ENCODE data around the gene NLRP9. TPM values are rescaled to one million over a fixed set of nuclear protein-coding genes. Genes with fewer than 3 reads are reported as not detected.

Gene NLRP9
- total RNA-seq, 1 donor from 2014 or later, result not detected

DNA sequence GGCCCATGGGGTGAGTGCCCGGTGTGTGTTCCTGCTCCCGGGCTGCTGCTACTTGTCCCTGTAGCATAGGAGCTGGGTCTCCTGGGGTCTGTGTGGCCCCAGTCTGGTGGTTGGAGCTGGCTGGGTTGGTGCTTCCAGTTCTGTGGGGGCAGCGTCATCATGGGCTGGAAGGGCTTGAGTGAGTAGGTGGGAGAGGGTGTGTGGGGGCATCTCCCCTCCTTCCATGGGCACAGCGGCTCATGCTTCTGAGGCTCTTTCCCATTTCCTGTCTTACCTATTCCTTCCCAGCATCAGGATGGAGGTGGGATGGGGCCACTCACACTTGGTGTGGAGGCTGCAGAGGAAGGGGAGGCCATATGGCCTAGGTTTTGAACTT is 71.2 kb downstream of the NLRP9 start:
- H3K9me3 ChIP-seq, result no peaks in the 10 kb centered on the region
- DNase-seq (no peak), ATAC-seq (no peak)
- H3K27me3 ChIP-seq, result no peaks in the 10 kb centered on the region
- TF ChIP-seq, protein P1, sequence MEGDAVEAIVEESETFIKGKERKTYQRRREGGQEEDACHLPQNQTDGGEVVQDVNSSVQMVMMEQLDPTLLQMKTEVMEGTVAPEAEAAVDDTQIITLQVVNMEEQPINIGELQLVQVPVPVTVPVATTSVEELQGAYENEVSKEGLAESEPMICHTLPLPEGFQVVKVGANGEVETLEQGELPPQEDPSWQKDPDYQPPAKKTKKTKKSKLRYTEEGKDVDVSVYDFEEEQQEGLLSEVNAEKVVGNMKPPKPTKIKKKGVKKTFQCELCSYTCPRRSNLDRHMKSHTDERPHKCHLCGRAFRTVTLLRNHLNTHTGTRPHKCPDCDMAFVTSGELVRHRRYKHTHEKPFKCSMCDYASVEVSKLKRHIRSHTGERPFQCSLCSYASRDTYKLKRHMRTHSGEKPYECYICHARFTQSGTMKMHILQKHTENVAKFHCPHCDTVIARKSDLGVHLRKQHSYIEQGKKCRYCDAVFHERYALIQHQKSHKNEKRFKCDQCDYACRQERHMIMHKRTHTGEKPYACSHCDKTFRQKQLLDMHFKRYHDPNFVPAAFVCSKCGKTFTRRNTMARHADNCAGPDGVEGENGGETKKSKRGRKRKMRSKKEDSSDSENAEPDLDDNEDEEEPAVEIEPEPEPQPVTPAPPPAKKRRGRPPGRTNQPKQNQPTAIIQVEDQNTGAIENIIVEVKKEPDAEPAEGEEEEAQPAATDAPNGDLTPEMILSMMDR (IDR thresholded peaks at IDR 0.05), result no peak
- no peak overlapping the region for H3K4me3 ChIP-seq
- no peak overlapping the region for H3K27ac ChIP-seq
- intact Hi-C loops (cut with DNase I), result no loop called here
- no peaks in the 10 kb centered on the region for H3K4me1 ChIP-seq
- peaks cover 94% of the 10 kb centered on the region for H3K36me3 ChIP-seq

DNA sequence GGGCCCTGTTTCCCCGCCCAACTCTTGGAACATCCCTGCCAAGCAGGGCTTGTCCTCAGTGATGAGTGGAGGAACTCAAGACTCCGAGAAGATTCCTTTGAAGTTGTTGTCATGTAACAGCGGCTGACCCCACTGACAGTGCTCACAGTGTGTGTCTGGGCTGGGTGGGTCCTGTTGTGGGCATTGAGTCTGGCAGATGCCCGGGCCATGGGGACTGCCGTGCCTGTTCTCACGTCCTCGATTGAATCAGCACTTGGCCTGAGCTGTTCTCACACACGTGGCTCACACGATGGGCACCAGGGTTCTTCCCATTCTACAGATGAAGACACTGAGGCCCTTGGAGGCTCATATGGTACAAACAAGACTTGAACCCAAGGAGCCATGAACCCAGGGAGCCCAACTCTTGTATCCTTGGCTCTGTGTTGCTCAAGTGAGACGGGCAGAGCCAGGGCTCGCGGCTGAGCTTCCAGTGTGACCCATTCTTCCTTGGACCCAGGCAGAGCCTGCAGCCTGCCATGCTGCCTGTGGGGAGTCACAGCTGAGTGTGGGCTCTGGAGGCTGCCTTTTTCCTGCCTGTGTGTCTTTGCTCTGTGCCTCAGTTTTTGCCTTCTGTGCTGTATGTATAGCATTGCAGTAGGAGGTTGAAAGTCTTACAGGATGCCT is 71.7 kb downstream of the NLRP9 start:
- ATAC-seq (no peak), DNase-seq (no peak)
- Histone ChIP-seq H3K27ac (no peak overlapping the region), H3K36me3 (peaks cover 95% of the 10 kb centered on the region), H3K4me3 (no peak overlapping the region), H3K9me3 (no peaks in the 10 kb centered on the region), H3K4me1 (no peaks in the 10 kb centered on the region), H3K27me3 (no peaks in the 10 kb centered on the region)
- TF ChIP-seq, protein P1 (IDR thresholded peaks at IDR 0.05), result no peak
- intact Hi-C loops (cut with DNase I), result no loop called here

DNA sequence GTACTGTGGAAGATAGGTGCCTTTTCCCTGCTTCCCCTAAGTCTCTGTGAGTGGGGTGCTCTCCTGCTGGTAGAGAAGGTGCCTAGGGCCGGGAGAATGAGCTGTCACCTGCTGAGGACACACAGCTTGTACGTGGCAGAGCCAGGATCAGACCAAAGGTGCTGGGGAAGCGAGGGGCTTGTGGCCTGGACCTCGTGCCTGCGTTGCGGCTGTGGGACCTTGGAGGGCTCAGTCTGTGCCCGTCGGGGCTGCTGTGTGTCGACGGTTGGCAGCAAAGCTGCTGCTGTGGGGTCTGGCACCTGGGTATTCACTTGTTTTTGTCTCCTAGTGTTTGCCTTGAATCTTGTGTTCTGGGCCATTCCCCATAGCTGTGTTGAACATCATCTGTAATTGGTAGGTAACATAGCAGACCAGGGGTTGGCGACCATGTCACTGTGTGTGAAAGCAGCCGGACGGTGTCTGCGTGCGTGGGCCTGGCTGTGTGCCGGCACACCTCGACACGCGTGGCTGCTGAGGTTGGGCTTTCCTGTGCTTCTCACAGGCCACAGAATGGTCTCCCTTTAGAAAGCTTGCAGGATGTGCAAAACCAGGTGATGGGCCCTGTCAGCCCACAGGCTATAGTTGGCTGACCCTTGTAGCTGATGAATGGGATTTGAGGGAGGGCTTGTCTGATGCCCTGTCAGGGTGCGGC is 74.2 kb downstream of the NLRP9 start:
- no peaks in the 10 kb centered on the region for H3K9me3 ChIP-seq
- H3K4me3 ChIP-seq, result no peak overlapping the region
- H3K4me1 ChIP-seq, result peaks cover 10% of the 10 kb centered on the region
- DNase-seq (no peak), ATAC-seq (no peak)
- no peaks in the 10 kb centered on the region for H3K27me3 ChIP-seq
- TF ChIP-seq, protein P1 (IDR thresholded peaks at IDR 0.05), result no peak
- H3K36me3 ChIP-seq, result peaks cover 95% of the 10 kb centered on the region
- intact Hi-C loops (cut with DNase I), result no loop called here
- no peak overlapping the region for H3K27ac ChIP-seq

DNA sequence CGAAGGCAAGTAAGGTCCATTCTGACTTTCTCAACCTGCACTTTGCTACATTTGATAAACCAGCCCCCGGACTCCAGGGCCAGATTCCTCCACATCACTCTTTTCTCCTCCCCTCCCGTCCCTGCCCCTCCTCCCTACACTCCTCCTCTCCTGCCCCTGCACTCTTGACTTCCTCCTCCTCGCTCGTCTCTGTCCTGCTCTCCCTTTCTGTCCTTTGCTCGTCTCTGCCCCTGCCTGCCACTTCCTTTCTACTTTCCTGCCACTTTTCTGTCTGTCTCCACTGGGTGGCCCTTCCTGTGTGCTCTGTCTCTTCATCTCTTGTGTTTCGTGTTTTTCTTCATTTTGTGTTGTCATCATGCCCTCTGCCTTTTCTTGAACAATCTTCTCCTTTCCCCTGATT is 76.4 kb downstream of the NLRP9 start:
- ATAC-seq (no peak), DNase-seq (no peak)
- Histone ChIP-seq H3K9me3 (no peaks in the 10 kb centered on the region), H3K4me1 (peaks cover 32% of the 10 kb centered on the region), H3K27ac (no peak overlapping the region), H3K36me3 (peaks cover 73% of the 10 kb centered on the region), H3K27me3 (no peaks in the 10 kb centered on the region), H3K4me3 (no peak overlapping the region)
- TF ChIP-seq, protein P1 (IDR thresholded peaks at IDR 0.05), result no peak
- intact Hi-C loops (cut with DNase I), result no loop called here

DNA sequence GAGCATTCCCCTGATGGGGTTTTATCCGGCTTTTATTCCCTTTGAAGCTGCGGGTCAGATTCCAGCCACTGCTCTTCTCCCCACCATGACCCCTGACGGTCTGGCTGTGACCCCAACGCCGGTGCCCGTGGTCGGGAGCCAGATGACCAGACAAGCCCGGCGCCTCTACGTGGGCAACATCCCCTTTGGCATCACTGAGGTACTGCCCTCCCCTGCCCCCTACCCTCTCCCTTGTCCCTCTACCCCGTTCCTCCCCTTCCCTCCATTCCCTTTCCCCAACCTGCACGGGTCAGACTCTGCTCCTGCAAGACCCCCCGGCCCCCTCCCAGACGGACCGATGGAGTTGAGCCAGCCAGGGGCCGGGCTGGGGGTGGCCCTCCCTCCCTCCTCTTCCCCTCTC is 77.2 kb downstream of the NLRP9 start:
- no peak for DNase-seq
- no peaks in the 10 kb centered on the region for H3K27me3 ChIP-seq
- peaks cover 65% of the 10 kb centered on the region for H3K36me3 ChIP-seq
- H3K4me3 ChIP-seq, result no peak overlapping the region
- peaks cover 40% of the 10 kb centered on the region for H3K4me1 ChIP-seq
- TF ChIP-seq, protein P1 (IDR thresholded peaks at IDR 0.05), result no peak
- H3K9me3 ChIP-seq, result no peaks in the 10 kb centered on the region
- no peak for ATAC-seq
- H3K27ac ChIP-seq, result no peak overlapping the region
- intact Hi-C loops (cut with DNase I), result no loop called here
